Thymus (tissue), 11 donors: ENCODE results near the gene STXBP6. TPM values are rescaled to one million over a fixed set of nuclear protein-coding genes. Genes with fewer than 3 reads are reported as not detected.

Experiments
- DNase-seq, 9 donors: peaks; one replicate each; pipeline ENCODE4 v3.0.0-alpha.2; 2013; ENCODE audit warnings: low spot score in 9 of 9, low read depth in 6 of 9, missing footprints in 1 of 9
- H3K27ac ChIP-seq, 2 donors: one replicate each; pipeline ENCODE4 v1.5.1; 2013; ENCODE audit warnings: control low read depth in 1 of 2, low read depth in 1 of 2, low read length in 1 of 2, mild to moderate bottlenecking in 1 of 2, moderate library complexity in 1 of 2
- H3K27me3 ChIP-seq, 2 donors: one replicate each; pipeline ENCODE4 v1.5.1; 2013; ENCODE audit warnings: low read length in 1 of 2; ENCODE audit not compliant: control insufficient read depth in 2 of 2, insufficient read depth in 1 of 2
- H3K36me3 ChIP-seq, 2 donors: one replicate each; pipeline ENCODE4 v1.5.1; 2013; ENCODE audit warnings: low read length in 1 of 2, mild to moderate bottlenecking in 1 of 2, moderate library complexity in 1 of 2; ENCODE audit not compliant: control insufficient read depth in 2 of 2, insufficient read depth in 2 of 2
- H3K4me1 ChIP-seq, 2 donors: one replicate each; pipeline ENCODE4 v1.5.1; 2013; ENCODE audit warnings: low read length in 2 of 2; ENCODE audit not compliant: control insufficient read depth in 2 of 2, insufficient read depth in 2 of 2
- H3K4me3 ChIP-seq, 2 donors: one replicate each; pipeline ENCODE4 v1.5.1; 2013; ENCODE audit warnings: low read length in 2 of 2, control low read depth in 1 of 2, mild to moderate bottlenecking in 1 of 2
- H3K9me3 ChIP-seq, 2 donors: one replicate each; pipeline ENCODE4 v1.5.1; 2013; ENCODE audit warnings: low read length in 1 of 2, mild to moderate bottlenecking in 1 of 2; ENCODE audit not compliant: control insufficient read depth in 2 of 2, insufficient read depth in 1 of 2
- WGBS: extraction: QIAGEN DNeasy Blood & Tissue Kit; methylation state at CpG from one replicate; pipeline ENCODE4 v1.1.7; 2013; 5-methylcytosine and 5-hydroxymethylcytosine counted together
- polyA plus RNA-seq: library from polyadenylated mRNA; stranded (reverse); fragments of 200-250 nt; gene quantifications from one replicate; pipeline ENCODE4 v1.2.3, GENCODE V29; 2013
- total RNA-seq: library from RNA; stranded (reverse); fragments of 120-200 nt; gene quantifications from one replicate; pipeline ENCODE4 v1.2.4, GENCODE V29; 2013
- donor health status: healthy.

STXBP6 gene
- total and polyA plus RNA-seq, 2 donors, result 6.9 to 8.3 TPM

- no peak for DNase-seq
- Histone ChIP-seq H3K27me3 (no peaks in the 10 kb centered on the region), H3K27ac (no peak overlapping the region), H3K9me3 (no peaks in the 10 kb centered on the region), H3K36me3 (no peaks in the 10 kb centered on the region), H3K4me1 (no peaks in the 10 kb centered on the region), H3K4me3 (no peak overlapping the region)
- WGBS, result 84% methylated on average over 2 of the region's 2 CpGs
Measured at GRCh38 chr14:25037032-25037431, 12.9 kb downstream of the STXBP6 start.

- Histone ChIP-seq H3K9me3 (no peaks in the 10 kb centered on the region), H3K27ac (no peak overlapping the region), H3K27me3 (no peaks in the 10 kb centered on the region), H3K4me3 (no peak overlapping the region), H3K36me3 (no peaks in the 10 kb centered on the region), H3K4me1 (no peaks in the 10 kb centered on the region)
- 92% methylated on average over 11 of the region's 11 CpGs for WGBS
- no peak for DNase-seq
Measured at GRCh38 chr14:25034803-25035681, 14.9 kb downstream of the STXBP6 start.

GRCh38 chr14:25033358-25033757, 16.6 kb downstream of the STXBP6 start:
- Histone ChIP-seq H3K27me3 (no peaks in the 10 kb centered on the region), H3K27ac (no peak overlapping the region)
- DNase-seq, result no peak

GRCh38 chr14:25032092-25032784, 17.7 kb downstream of the STXBP6 start:
- WGBS, result 97% methylated on average over 10 of the region's 10 CpGs
- H3K27me3 ChIP-seq, result no peaks in the 10 kb centered on the region
- H3K4me1 ChIP-seq, result no peaks in the 10 kb centered on the region
- no peaks in the 10 kb centered on the region for H3K36me3 ChIP-seq
- H3K27ac ChIP-seq, result no peak overlapping the region
- H3K4me3 ChIP-seq, result no peak overlapping the region
- no peaks in the 10 kb centered on the region for H3K9me3 ChIP-seq
- no peak for DNase-seq

More at GRCh38 chr14:25033358-25033757, 16.6 kb downstream of the STXBP6 start:
- no peak overlapping the region for H3K4me3 ChIP-seq
- WGBS, result 100% methylated on average over 1 of the region's 1 CpG
- no peaks in the 10 kb centered on the region for H3K4me1 ChIP-seq
- no peaks in the 10 kb centered on the region for H3K36me3 ChIP-seq
- H3K9me3 ChIP-seq, result no peaks in the 10 kb centered on the region

- no peak overlapping the region for H3K27ac ChIP-seq
- WGBS, result 90% methylated on average over 4 of the region's 4 CpGs
- no peak for DNase-seq
Measured at GRCh38 chr14:25026476-25027137, 23.3 kb downstream of the STXBP6 start.

GRCh38 chr14:25019892-25020291, 30.1 kb downstream of the STXBP6 start:
- Histone ChIP-seq H3K9me3 (no peaks in the 10 kb centered on the region), H3K27ac (no peak overlapping the region), H3K36me3 (no peaks in the 10 kb centered on the region), H3K4me3 (no peak overlapping the region), H3K4me1 (no peaks in the 10 kb centered on the region), H3K27me3 (no peaks in the 10 kb centered on the region)
- WGBS, result 81% methylated on average over 1 of the region's 1 CpG
- no peak for DNase-seq

More at GRCh38 chr14:25026476-25027137, 23.3 kb downstream of the STXBP6 start:
- no peaks in the 10 kb centered on the region for H3K4me1 ChIP-seq
- H3K4me3 ChIP-seq, result no peak overlapping the region
- no peaks in the 10 kb centered on the region for H3K36me3 ChIP-seq
- no peaks in the 10 kb centered on the region for H3K9me3 ChIP-seq
- no peaks in the 10 kb centered on the region for H3K27me3 ChIP-seq

- no peaks in the 10 kb centered on the region for H3K27me3 ChIP-seq
- H3K4me1 ChIP-seq, result no peaks in the 10 kb centered on the region
- no peak overlapping the region for H3K27ac ChIP-seq
- no peaks in the 10 kb centered on the region for H3K9me3 ChIP-seq
- DNase-seq, result no peak
- no peak overlapping the region for H3K4me3 ChIP-seq
- H3K36me3 ChIP-seq, result no peaks in the 10 kb centered on the region
- 97% methylated on average over 2 of the region's 2 CpGs for WGBS
Measured at GRCh38 chr14:25017562-25017961, 32.4 kb downstream of the STXBP6 start.

GRCh38 chr14:25015761-25016160, 34.2 kb downstream of the STXBP6 start:
- no peak for DNase-seq
- H3K4me1 ChIP-seq, result no peaks in the 10 kb centered on the region
- no peak overlapping the region for H3K4me3 ChIP-seq
- H3K27me3 ChIP-seq, result no peaks in the 10 kb centered on the region
- H3K9me3 ChIP-seq, result no peaks in the 10 kb centered on the region
- no peak overlapping the region for H3K27ac ChIP-seq
- WGBS, result 99% methylated on average over 1 of the region's 1 CpG
- H3K36me3 ChIP-seq, result no peaks in the 10 kb centered on the region

- H3K36me3 ChIP-seq, result no peaks in the 10 kb centered on the region
- H3K27ac ChIP-seq, result no peak overlapping the region
- H3K4me3 ChIP-seq, result no peak overlapping the region
- H3K9me3 ChIP-seq, result no peaks in the 10 kb centered on the region
- WGBS, result 90% methylated on average over 4 of the region's 4 CpGs
- H3K27me3 ChIP-seq, result no peaks in the 10 kb centered on the region
- no peaks in the 10 kb centered on the region for H3K4me1 ChIP-seq
- DNase-seq, result no peak
Measured at GRCh38 chr14:25014440-25014839, 35.5 kb downstream of the STXBP6 start.
